GM18951 (cell line): ENCODE data around the gene NR3C1.
A peak's percentile ranks its signal among the peaks of the same experiment; 100 is the strongest.

Experiments
- POLR2A ChIP-seq: IDR thresholded peaks from 4 replicates; pipeline ENCODE4 v1.6.1; 2011; ENCODE audit warnings: mild to moderate bottlenecking; ENCODE audit not compliant: insufficient read length, insufficient read depth; ENCODE audit errors: extremely low read depth
- in situ Hi-C: fragments of 300-500 bp; cut with MboI; formaldehyde crosslinking; loops from one replicate; pipeline ENCODE4 v1.12.0; 2022; ENCODE audit warnings: low sequenced_read_pairs, mixed read lengths, inconsistent platforms; ENCODE audit not compliant: unreplicated experiment

Gene NR3C1

GRCh38 chr5:143383988-143384387 is 19.5 kb downstream of the NR3C1 start:
- TF ChIP-seq POLR2A: no peak
- in situ Hi-C loops: loop anchor here (10.0 kb wide), 1 partner anchor 159 kb away; no protein-coding TSS in a partner anchor

GRCh38 chr5:143379606-143380005 is 23.9 kb downstream of the NR3C1 start:
- in situ Hi-C loops: loop anchor here (10.0 kb wide), 1 partner anchor 155 kb away; no protein-coding TSS in a partner anchor
- TF ChIP-seq POLR2A: no peak

- TF ChIP-seq POLR2A: no peak
- in situ Hi-C loops: no loop called here
Observed at GRCh38 chr5:143376911-143377813, 26.3 kb downstream of the NR3C1 start.

GRCh38 chr5:143376195-143376779 is 27.2 kb downstream of the NR3C1 start:
- TF ChIP-seq POLR2A: peak; percentile 8
- in situ Hi-C loops: no loop called here

- no peak for TF ChIP-seq POLR2A
- in situ Hi-C loops: no loop called here
Observed at GRCh38 chr5:143374496-143375217, 28.8 kb downstream of the NR3C1 start.

GRCh38 chr5:143373076-143373475 is 30.4 kb downstream of the NR3C1 start:
- no peak for TF ChIP-seq POLR2A
- in situ Hi-C loops: no loop called here

- in situ Hi-C loops: no loop called here
- TF ChIP-seq POLR2A: no peak
Observed at GRCh38 chr5:143372187-143372829, 31.2 kb downstream of the NR3C1 start.

- in situ Hi-C loops: no loop called here
Observed at GRCh38 chr5:143370440-143370839, 33.0 kb downstream of the NR3C1 start.

GRCh38 chr5:143364061-143364460 is 39.4 kb downstream of the NR3C1 start:
- in situ Hi-C loops: no loop called here
- no peak for TF ChIP-seq POLR2A

More at GRCh38 chr5:143370440-143370839, 33.0 kb downstream of the NR3C1 start:
- TF ChIP-seq POLR2A: no peak

- in situ Hi-C loops: no loop called here
- TF ChIP-seq POLR2A: no peak
Observed at GRCh38 chr5:143362664-143363227, 40.7 kb downstream of the NR3C1 start.

GRCh38 chr5:143361438-143361837 is 42.0 kb downstream of the NR3C1 start:
- in situ Hi-C loops: no loop called here
- TF ChIP-seq POLR2A: no peak

GRCh38 chr5:143360755-143361154 is 42.7 kb downstream of the NR3C1 start:
- TF ChIP-seq POLR2A: no peak
- in situ Hi-C loops: no loop called here
